CD4-positive, alpha-beta T cell treated with Interleukin-21 for 1 hour (primary cell): ENCODE data around the gene THOC6.

Experiments
- DNase-seq: peaks from one replicate; pipeline ENCODE4 v3.0.0-alpha.2; 2020

THOC6 gene

GRCh38 chr16:3023669-3024478, at the start of gene THOC6, which contains the start of gene HCFC1R1:
TSS of gene THOC6 (plus strand) at chr16:3024035. CDS start at chr16:3024327, 292 bp downstream.
TSS of gene HCFC1R1 (minus strand) at chr16:3023942. CDS start at chr16:3023941, 1 bp downstream.
- peak; percentile 96 for DNase-seq

GRCh38 chr16:2974319-2975056, 49.3 kb upstream of the THOC6 start:
- no peak for DNase-seq

- DNase-seq: no peak
These were observed 48.6 kb upstream of the THOC6 start for GRCh38 chr16:2975161-2975795.

GRCh38 chr16:2976201-2976600, 47.6 kb upstream of the THOC6 start:
- no peak for DNase-seq

- no peak for DNase-seq
These were observed 47.2 kb upstream of the THOC6 start for GRCh38 chr16:2976673-2977072.

- DNase-seq: no peak
These were observed 46.4 kb upstream of the THOC6 start for GRCh38 chr16:2977440-2977839.

- DNase-seq: no peak
These were observed 44.1 kb upstream of the THOC6 start for GRCh38 chr16:2979669-2980226.

- peak; percentile 94 for DNase-seq
These were observed 43.3 kb upstream of the THOC6 start, which contains the start of gene PKMYT1 for GRCh38 chr16:2980227-2981176. TSS of gene PKMYT1 (minus strand) at chr16:2980446. CDS start at chr16:2979657, 789 bp downstream.

GRCh38 chr16:2981177-2981898, 42.5 kb upstream of the THOC6 start:
- no peak for DNase-seq

- no peak for DNase-seq
These were observed 42.0 kb upstream of the THOC6 start for GRCh38 chr16:2981899-2982250.

GRCh38 chr16:2982402-2982801, 41.4 kb upstream of the THOC6 start:
- no peak for DNase-seq

GRCh38 chr16:2983706-2984136, 40.1 kb upstream of the THOC6 start:
- peak; percentile 69 for DNase-seq

GRCh38 chr16:2985462-2985861, 38.4 kb upstream of the THOC6 start:
- no peak for DNase-seq

GRCh38 chr16:2985893-2986355, 37.9 kb upstream of the THOC6 start:
- no peak for DNase-seq

- DNase-seq: no peak
These were observed 37.1 kb upstream of the THOC6 start for GRCh38 chr16:2986623-2987188.

GRCh38 chr16:2987286-2987685, 36.5 kb upstream of the THOC6 start:
- no peak for DNase-seq

- DNase-seq: no peak
These were observed 36.0 kb upstream of the THOC6 start for GRCh38 chr16:2987833-2988232.

- no peak for DNase-seq
These were observed 35.2 kb upstream of the THOC6 start for GRCh38 chr16:2988590-2989099.

GRCh38 chr16:2990891-2991290, 32.9 kb upstream of the THOC6 start:
- DNase-seq: no peak

- no peak for DNase-seq
These were observed 32.1 kb upstream of the THOC6 start for GRCh38 chr16:2991566-2992261.
